ENCODE measurements around the gene SLC6A6.

DNA sequence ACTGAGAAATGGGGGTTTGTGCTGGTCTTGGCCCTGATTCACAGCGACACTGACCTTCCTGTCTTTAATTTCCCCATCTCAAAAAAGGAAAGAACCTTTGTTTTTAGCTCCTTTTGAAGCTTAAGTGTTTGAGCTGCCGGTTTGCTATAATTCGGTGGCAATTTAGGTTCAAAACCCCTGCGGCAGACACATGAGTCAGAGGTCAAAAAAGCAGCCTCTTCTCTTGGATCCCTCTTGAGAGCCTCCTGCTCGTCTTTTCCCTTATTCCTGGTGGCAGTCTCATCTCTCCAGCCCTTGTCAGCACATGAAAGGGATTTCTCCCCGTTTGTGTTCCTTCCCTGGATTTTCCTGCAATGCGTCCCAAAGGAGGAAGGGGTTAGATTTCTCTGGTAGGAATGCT lies 73.2 kb downstream of the SLC6A6 start:
- TF ChIP-seq CTCF (optimal IDR thresholded peaks at IDR 0.05 in 1 of 3, IDR thresholded peaks at IDR 0.05 in 1 of 3, conservative IDR thresholded peaks at IDR 0.05 in 1 of 3; ENCODE audit: extremely low read depth in 1 of 3, insufficient read depth in 2 of 3, low read length in 3 of 3) (no peak), EZH2 (IDR thresholded peaks at IDR 0.05; ENCODE audit: low read length) (no peak)
